ENCODE results near the gene DGKZ.

GRCh38 chr11:46386005-46386578 lies 38.8 kb downstream of the DGKZ start:
- TF ChIP-seq CTCF (IDR thresholded peaks at IDR 0.05) = no peak
- TF ChIP-seq POLR2A (IDR thresholded peaks at IDR 0.05) = no peak
